AG09309 (cell line): Measurements from ENCODE around the gene POLR3G.

Experiments
- DNase-seq: peaks from one replicate; pipeline ENCODE4 v3.0.0-alpha.2; 2010; ENCODE audit warnings: low read depth
- H3K4me3 ChIP-seq: 2 replicates; pipeline ENCODE4 v1.5.1; 2011; ENCODE audit warnings: mild to moderate bottlenecking, low read depth, low read length, moderate library complexity; ENCODE audit not compliant: control insufficient read depth
- TF ChIP-seq, protein P1 (sequence below): IDR thresholded peaks from 2 replicates; pipeline ENCODE4 v1.5.1; 2011; ENCODE audit warnings: mild to moderate bottlenecking, low read depth, low read length, inconsistent platforms; ENCODE audit not compliant: insufficient read depth, control insufficient read depth; ENCODE audit errors: missing control alignments

POLR3G gene

DNA sequence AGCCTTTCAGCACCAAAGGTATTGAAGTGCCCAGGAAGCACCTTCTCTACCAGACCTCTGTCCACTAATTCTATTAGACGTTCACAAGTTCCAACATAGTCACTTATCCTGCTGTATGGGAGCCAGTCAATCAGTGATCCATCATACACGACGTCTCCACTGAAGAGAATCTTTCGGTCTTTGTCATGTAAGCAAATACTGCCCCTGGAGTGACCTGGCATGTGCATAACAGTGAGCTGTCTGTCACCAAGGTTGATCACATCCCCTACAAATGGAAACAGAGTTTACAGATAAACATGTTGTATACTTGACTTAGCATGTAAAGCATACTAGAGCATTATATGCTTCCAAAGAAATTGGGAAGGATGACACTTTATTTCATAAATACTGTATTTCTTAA, 13.4 kb upstream of the POLR3G start:
- H3K4me3 ChIP-seq = no peak overlapping the region
- TF ChIP-seq, protein P1, sequence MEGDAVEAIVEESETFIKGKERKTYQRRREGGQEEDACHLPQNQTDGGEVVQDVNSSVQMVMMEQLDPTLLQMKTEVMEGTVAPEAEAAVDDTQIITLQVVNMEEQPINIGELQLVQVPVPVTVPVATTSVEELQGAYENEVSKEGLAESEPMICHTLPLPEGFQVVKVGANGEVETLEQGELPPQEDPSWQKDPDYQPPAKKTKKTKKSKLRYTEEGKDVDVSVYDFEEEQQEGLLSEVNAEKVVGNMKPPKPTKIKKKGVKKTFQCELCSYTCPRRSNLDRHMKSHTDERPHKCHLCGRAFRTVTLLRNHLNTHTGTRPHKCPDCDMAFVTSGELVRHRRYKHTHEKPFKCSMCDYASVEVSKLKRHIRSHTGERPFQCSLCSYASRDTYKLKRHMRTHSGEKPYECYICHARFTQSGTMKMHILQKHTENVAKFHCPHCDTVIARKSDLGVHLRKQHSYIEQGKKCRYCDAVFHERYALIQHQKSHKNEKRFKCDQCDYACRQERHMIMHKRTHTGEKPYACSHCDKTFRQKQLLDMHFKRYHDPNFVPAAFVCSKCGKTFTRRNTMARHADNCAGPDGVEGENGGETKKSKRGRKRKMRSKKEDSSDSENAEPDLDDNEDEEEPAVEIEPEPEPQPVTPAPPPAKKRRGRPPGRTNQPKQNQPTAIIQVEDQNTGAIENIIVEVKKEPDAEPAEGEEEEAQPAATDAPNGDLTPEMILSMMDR = no peak
- no peak for DNase-seq

DNA sequence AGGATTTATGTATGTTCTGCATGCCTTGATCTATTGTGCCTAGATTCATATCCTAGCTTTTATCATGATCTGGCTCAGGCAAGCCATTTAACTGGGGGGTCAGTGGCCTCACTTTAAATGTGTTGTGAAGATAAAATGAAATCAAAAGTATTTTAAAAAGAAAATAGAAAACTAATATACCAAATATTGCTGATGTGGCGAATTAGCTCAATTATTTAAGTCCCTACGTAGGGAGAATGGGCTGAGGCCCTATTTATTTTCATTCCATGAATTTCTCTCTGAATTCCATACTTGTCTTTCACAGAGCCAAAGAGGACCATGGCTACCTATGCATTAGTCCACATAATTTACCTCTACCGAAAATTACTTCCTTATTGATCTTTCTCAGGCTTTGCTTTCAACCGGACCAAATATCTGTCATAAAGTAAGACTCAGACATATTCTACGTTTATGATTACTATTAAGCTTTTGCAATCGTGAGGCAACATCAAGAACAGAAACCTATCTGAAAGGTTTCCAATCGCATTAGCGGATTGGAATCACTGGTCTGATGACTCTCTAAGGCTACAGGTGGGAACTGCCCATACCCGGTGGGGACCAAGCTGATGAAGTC, 1.8 kb upstream of the POLR3G start:
- H3K4me3 ChIP-seq = peak overlapping the region; percentile 87
- TF ChIP-seq, protein P1 = no peak
- no peak for DNase-seq

DNA sequence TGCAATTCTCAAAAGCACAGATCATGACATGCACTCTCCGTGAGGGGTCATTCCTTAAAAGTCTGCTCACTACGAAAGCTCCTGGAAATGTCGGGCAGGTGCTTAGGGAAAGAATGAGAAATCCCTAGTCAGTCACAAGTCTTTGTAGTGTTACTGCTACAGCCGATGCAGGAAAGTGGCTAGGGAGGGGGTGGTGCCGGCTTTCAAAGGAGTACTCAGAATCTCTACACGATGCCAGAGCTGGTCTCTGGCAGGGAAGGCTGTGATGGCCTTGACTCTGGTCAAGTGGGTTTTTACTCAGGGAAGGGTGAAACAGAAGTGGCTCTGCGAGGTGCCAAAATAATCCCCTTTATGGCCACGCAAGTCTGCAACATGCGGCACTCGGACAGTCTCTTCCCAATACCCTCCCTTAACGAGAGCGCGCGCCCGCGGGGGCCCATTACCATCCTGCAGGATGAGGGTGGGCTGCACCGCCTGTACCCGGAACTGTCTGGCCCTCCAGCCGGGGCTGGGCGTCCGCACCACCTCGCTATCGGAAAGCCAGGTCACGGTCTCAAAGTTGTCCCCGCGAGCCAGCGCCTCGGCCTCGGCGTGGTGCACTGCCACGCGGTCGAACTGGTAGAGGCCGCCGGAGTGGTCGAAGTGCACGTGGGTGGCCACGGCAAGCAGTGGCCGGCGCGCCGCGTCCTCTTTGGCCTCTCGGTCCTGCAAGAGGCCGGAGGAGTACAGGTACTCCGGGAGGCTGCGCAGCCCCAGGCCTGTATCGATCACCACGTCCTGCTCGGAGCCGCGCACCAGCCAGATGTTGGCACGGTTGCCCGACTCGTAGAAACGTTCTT, 1.0 kb upstream of the POLR3G start:
- H3K4me3 ChIP-seq = peak overlapping the region; percentile 87
- DNase-seq = no peak
- TF ChIP-seq, protein P1 = no peak

GRCh38 chr5:90475436-90475980, 844 bp downstream of the POLR3G start:
- no peak for DNase-seq
- H3K4me3 ChIP-seq = no peak overlapping the region; the same call in 1 of the 2 replicates
- TF ChIP-seq, protein P1 = no peak

GRCh38 chr5:90476391-90476790, 1.7 kb downstream of the POLR3G start:
- TF ChIP-seq, protein P1 = no peak
- H3K4me3 ChIP-seq = no peak overlapping the region

DNA sequence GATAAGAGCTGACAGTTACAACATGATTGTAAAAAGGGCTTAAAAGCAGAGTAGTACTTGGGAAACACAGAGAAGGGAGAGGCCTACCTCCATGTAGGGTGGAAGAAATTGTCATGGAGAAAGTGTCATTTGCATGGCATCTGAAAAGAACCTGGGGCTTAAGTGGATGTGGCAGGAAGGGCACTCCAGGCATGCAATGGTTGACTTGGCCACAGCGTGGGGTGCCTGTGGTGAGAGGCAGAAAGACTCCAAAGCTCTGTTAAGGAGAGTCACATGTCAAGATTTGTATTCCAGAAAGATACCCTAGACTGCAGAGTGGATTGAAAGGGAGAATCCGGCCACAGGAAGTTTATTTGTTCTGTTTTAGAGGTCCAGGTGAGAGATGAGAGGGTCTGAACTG, 2.4 kb downstream of the POLR3G start:
- no peak overlapping the region for H3K4me3 ChIP-seq
- TF ChIP-seq, protein P1 = no peak
- no peak for DNase-seq

More at GRCh38 chr5:90476391-90476790, 1.7 kb downstream of the POLR3G start:
- DNase-seq = no peak
